H9 (cell line): ENCODE data around the gene MFSD6. TPM values are rescaled to one million over a fixed set of nuclear protein-coding genes. Genes with fewer than 3 reads are reported as not detected.
A peak's percentile ranks its signal among the peaks of the same experiment; 100 is the strongest.

ENCODE experiments used
- DNase-seq: peaks from one replicate; pipeline ENCODE4 v3.0.0-alpha.2; 2017
- H2AFZ ChIP-seq: one replicate; pipeline ENCODE4 v1.6.1; 2013; ENCODE audit warnings: mild to moderate bottlenecking, low read length, control low read depth, moderate library complexity
- H2AK5ac ChIP-seq: 2 replicates; pipeline ENCODE4 v1.6.1; 2013; ENCODE audit warnings: low read length, control low read depth, mixed read lengths; ENCODE audit not compliant: insufficient read length
- H2BK120ac ChIP-seq: one replicate; pipeline ENCODE4 v1.6.1; 2013; ENCODE audit warnings: low read depth, mild to moderate bottlenecking, low read length, control low read depth, inconsistent platforms; ENCODE audit not compliant: poor library complexity, severe bottlenecking
- H2BK12ac ChIP-seq: 2 replicates; pipeline ENCODE4 v1.6.1; 2013; ENCODE audit warnings: low read length, control low read depth, mixed read lengths, low read depth; ENCODE audit not compliant: insufficient read length
- H2BK15ac ChIP-seq: 2 replicates; pipeline ENCODE4 v1.6.1; 2013; ENCODE audit warnings: low read depth, low read length, control low read depth
- H2BK20ac ChIP-seq: one replicate; pipeline ENCODE4 v1.6.1; 2013; ENCODE audit warnings: low read depth, mild to moderate bottlenecking, low read length, control low read depth, inconsistent platforms; ENCODE audit not compliant: poor library complexity, severe bottlenecking
- H2BK5ac ChIP-seq: 2 replicates; pipeline ENCODE4 v1.6.1; 2013; ENCODE audit warnings: low read length, control low read depth, mixed read lengths; ENCODE audit not compliant: insufficient read length
- H3K14ac ChIP-seq: 2 replicates; pipeline ENCODE4 v1.6.1; 2013; ENCODE audit warnings: low read length, control low read depth; ENCODE audit not compliant: insufficient read depth
- H3K18ac ChIP-seq: 2 replicates; pipeline ENCODE4 v1.6.1; 2013; ENCODE audit warnings: low read depth, mild to moderate bottlenecking, mixed read lengths, low read length, control low read depth; ENCODE audit not compliant: insufficient read length
- H3K23ac ChIP-seq: 2 replicates; pipeline ENCODE4 v1.6.1; 2013; ENCODE audit warnings: low read length, control low read depth, mixed read lengths, low read depth; ENCODE audit not compliant: insufficient read length
- H3K23me2 ChIP-seq: 2 replicates; pipeline ENCODE4 v1.6.1; 2013; ENCODE audit warnings: low read depth, mild to moderate bottlenecking, mixed read lengths, low read length, control low read depth; ENCODE audit not compliant: insufficient read length, poor library complexity, severe bottlenecking
- H3K27ac ChIP-seq: 2 replicates; pipeline ENCODE4 v1.5.1; 2013; ENCODE audit warnings: low read length, control low read depth, mixed read lengths, low read depth; ENCODE audit not compliant: insufficient read length
- H3K27me3 ChIP-seq: 2 replicates; pipeline ENCODE4 v1.6.1; 2013; ENCODE audit warnings: low read length, control low read depth, inconsistent platforms; ENCODE audit not compliant: insufficient read depth
- H3K4ac ChIP-seq: 2 replicates; pipeline ENCODE4 v1.6.1; 2013; ENCODE audit warnings: low read depth, mild to moderate bottlenecking, control low read depth, inconsistent platforms, low read length, moderate library complexity
- H3K4me1 ChIP-seq: 2 replicates; pipeline ENCODE4 v1.6.1; 2013; ENCODE audit warnings: low read length, control low read depth, inconsistent platforms; ENCODE audit not compliant: insufficient read depth
- H3K4me2 ChIP-seq: 2 replicates; pipeline ENCODE4 v1.6.1; 2013; ENCODE audit warnings: low read length, control low read depth, mixed read lengths; ENCODE audit not compliant: insufficient read length, insufficient read depth
- H3K56ac ChIP-seq: 2 replicates; pipeline ENCODE4 v1.6.1; 2013; ENCODE audit warnings: low read depth, mild to moderate bottlenecking, mixed read lengths, low read length, control low read depth; ENCODE audit not compliant: insufficient read length
- H3K79me1 ChIP-seq: 2 replicates; pipeline ENCODE4 v1.6.1; 2013; ENCODE audit warnings: low read depth, mild to moderate bottlenecking, moderate library complexity, low read length, control low read depth, inconsistent platforms; ENCODE audit not compliant: insufficient read depth, poor library complexity, severe bottlenecking
- H3K79me2 ChIP-seq: 2 replicates; pipeline ENCODE4 v1.6.1; 2013; ENCODE audit warnings: low read length, control low read depth, inconsistent platforms; ENCODE audit not compliant: insufficient read depth
- H3K9ac ChIP-seq: 2 replicates; pipeline ENCODE4 v1.6.1; 2013; ENCODE audit warnings: low read length, control low read depth, mixed read lengths; ENCODE audit not compliant: insufficient read length; ENCODE audit errors: extremely low read depth
- H3K9me3 ChIP-seq: one replicate; pipeline ENCODE4 v1.6.1; 2013; ENCODE audit warnings: low read depth, low read length, inconsistent platforms; ENCODE audit not compliant: control insufficient read depth
- H3T11ph ChIP-seq: one replicate; pipeline ENCODE4 v1.6.1; 2013; ENCODE audit warnings: mild to moderate bottlenecking, low read length, control low read depth, inconsistent platforms
- H4K20me1 ChIP-seq: one replicate; pipeline ENCODE4 v1.6.1; 2013; ENCODE audit not compliant: control insufficient read depth, insufficient read length, insufficient read depth
- H4K5ac ChIP-seq: 2 replicates; pipeline ENCODE4 v1.6.1; 2013; ENCODE audit warnings: low read depth, mild to moderate bottlenecking, mixed read lengths, low read length, control low read depth; ENCODE audit not compliant: insufficient read length
- H4K8ac ChIP-seq: replicated peaks from 2 replicates; pipeline ENCODE4 v1.6.1; 2013; ENCODE audit warnings: low read length, control low read depth, mixed read lengths, low read depth; ENCODE audit not compliant: insufficient read length
- H4K91ac ChIP-seq: 2 replicates; pipeline ENCODE4 v1.6.1; 2013; ENCODE audit warnings: low read depth, mild to moderate bottlenecking, moderate library complexity, mixed read lengths, low read length, control low read depth; ENCODE audit not compliant: insufficient read length
- H3K27ac Mint-ChIP-seq, 3 experiments: 2 replicates in 2 of 3; 3 replicates in 1 of 3; pipeline ENCODE4 v1.8.0; 2020 to 2021; ENCODE audit warnings: mixed read lengths in 3 of 3, mild to moderate bottlenecking in 1 of 3, moderate library complexity in 1 of 3
- H3K27me3 Mint-ChIP-seq: 2 replicates; pipeline ENCODE4 v1.8.0; 2021; ENCODE audit warnings: low read depth, mild to moderate bottlenecking, moderate library complexity, mixed read lengths
- H3K36me3 Mint-ChIP-seq, 3 experiments: 2 replicates in 2 of 3; 3 replicates in 1 of 3; pipeline ENCODE4 v1.8.0; 2020 to 2021; ENCODE audit warnings: low read depth in 3 of 3, mixed read lengths in 3 of 3; ENCODE audit not compliant: insufficient read depth in 1 of 3
- H3K4me1 Mint-ChIP-seq, 2 experiments: 2 replicates each; pipeline ENCODE4 v1.8.0; 2020; ENCODE audit warnings: mixed read lengths in 2 of 2
- H3K4me3 Mint-ChIP-seq, 2 experiments: 2 replicates in 1 of 2; 3 replicates in 1 of 2; pipeline ENCODE4 v1.8.0; 2020 to 2021; ENCODE audit warnings: mild to moderate bottlenecking in 2 of 2, mixed read lengths in 2 of 2, moderate library complexity in 1 of 2
- H3K9me3 Mint-ChIP-seq, 2 experiments: 2 replicates in 1 of 2; 3 replicates in 1 of 2; pipeline ENCODE4 v1.8.0; 2020; ENCODE audit warnings: mild to moderate bottlenecking in 2 of 2, mixed read lengths in 2 of 2, moderate library complexity in 1 of 2
- CTCF ChIP-seq: fragments of 200-600 bp; sonication (generic); conservative IDR thresholded peaks from 3 replicates; pipeline ENCODE4 v1.8.0; 2021; ENCODE audit warnings: antibody characterized with exemption, mild to moderate bottlenecking
- WGBS: extraction: QIAGEN DNeasy Blood & Tissue Kit; methylation state at CpG from one replicate; pipeline ENCODE4 v1.1.7; 2013; ENCODE audit warnings: missing lambda C conversion rate, low lambda C conversion rate, mixed read lengths; ENCODE audit not compliant: insufficient read length; ENCODE audit errors: extremely low coverage; 5-methylcytosine and 5-hydroxymethylcytosine counted together
- total RNA-seq: library from RNA; stranded (reverse); gene quantifications from 2 replicates; pipeline ENCODE4 v1.2.1, GENCODE V29; 2021

MFSD6 gene
- total RNA-seq, 1 experiment from 2014 or later = 4.0 TPM

DNA sequence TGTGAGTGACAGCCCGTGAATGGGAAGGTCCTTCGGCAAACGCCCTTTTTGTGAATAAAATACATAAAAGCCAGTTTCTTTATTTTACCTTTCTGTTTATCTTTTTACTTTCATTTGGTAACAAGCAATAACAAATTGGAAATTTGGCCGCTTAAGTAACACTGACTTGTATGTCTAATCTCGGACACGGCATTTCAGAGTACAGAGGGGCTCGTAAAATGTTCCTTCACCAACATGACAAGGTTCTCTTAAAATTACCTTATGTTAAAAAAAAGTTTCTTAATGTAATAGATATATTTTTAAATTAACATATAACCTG lies 126.9 kb downstream of the MFSD6 start:
- Histone ChIP-seq H4K5ac (no peak overlapping the region), H2BK12ac (no peak overlapping the region), H3K9me3 (no peaks in the 10 kb centered on the region), H2AK5ac (no peak overlapping the region), H2BK20ac (no peak overlapping the region), H2BK15ac (no peak overlapping the region), H3K56ac (no peak overlapping the region), H4K20me1 (no peaks in the 10 kb centered on the region), H3K9ac (peak overlapping the region; percentile 42), H3K18ac (no peak overlapping the region), H3K79me2 (no peaks in the 10 kb centered on the region), H3K27ac (no peak overlapping the region), H3K4me2 (peak overlapping the region; percentile 62), H3K27me3 (no peaks in the 10 kb centered on the region), H3K4me1 (peaks cover 3% of the 10 kb centered on the region; the same call in 1 of the 2 replicates), H3K23ac (no peak overlapping the region), H3K4ac (no peak overlapping the region), H3T11ph (no peak overlapping the region), H2BK120ac (no peak overlapping the region), H4K8ac (no peak overlapping the region), H4K91ac (no peak overlapping the region), H3K14ac (no peak overlapping the region), H2AFZ (no peak overlapping the region), H3K79me1 (no peaks in the 10 kb centered on the region), H2BK5ac (no peak overlapping the region), H3K23me2 (peaks cover 10% of the 10 kb centered on the region)
- Mint-ChIP-seq H3K9me3 (peaks cover 27 to 30% of the 10 kb centered on the region in 2 experiments), H3K36me3 (peaks cover 27 to 36% (median 27%) of the 10 kb centered on the region in 3 experiments), H3K27me3 (no peaks in the 10 kb centered on the region), H3K4me1 (peaks cover 24 to 31% of the 10 kb centered on the region in 2 experiments), H3K27ac (peak overlapping the region in 2 of 3 experiments; percentile 79 to 89; a peak in 2 of 7 replicates), H3K4me3 (peak overlapping the region; percentile 76 to 85)
- no peak for DNase-seq
- no CpG with 5 or more reads among the region's 7 CpGs for WGBS
- no peak for TF ChIP-seq CTCF
